ENCODE data around the gene C11orf54.

The C11orf54 gene

DNA sequence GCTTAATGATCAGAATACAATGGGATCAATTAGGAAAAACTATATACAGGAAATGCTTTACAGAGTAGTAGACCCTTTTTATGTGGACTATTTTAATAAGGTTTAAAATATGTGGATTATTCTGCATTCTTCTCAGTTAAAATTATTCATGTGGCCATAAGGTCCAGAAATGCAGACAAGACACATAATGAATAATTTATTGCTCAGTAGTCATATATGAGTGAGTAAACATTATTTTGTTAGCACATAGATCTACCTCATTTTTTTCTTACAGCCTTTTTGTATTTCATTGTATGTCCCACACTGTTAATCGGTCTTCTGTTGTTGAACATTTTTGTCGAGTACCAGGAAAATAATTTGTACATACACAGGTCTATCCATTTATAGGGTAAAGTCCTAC, 63.4 kb downstream of the C11orf54 start:
- POLR2A ChIA-PET (ENCODE audit: low non-redundant PET) = no interaction called here
- H3K27ac ChIP-seq = no peak overlapping the region
- CTCF ChIA-PET = no interaction called here
- TF ChIP-seq, protein P1, sequence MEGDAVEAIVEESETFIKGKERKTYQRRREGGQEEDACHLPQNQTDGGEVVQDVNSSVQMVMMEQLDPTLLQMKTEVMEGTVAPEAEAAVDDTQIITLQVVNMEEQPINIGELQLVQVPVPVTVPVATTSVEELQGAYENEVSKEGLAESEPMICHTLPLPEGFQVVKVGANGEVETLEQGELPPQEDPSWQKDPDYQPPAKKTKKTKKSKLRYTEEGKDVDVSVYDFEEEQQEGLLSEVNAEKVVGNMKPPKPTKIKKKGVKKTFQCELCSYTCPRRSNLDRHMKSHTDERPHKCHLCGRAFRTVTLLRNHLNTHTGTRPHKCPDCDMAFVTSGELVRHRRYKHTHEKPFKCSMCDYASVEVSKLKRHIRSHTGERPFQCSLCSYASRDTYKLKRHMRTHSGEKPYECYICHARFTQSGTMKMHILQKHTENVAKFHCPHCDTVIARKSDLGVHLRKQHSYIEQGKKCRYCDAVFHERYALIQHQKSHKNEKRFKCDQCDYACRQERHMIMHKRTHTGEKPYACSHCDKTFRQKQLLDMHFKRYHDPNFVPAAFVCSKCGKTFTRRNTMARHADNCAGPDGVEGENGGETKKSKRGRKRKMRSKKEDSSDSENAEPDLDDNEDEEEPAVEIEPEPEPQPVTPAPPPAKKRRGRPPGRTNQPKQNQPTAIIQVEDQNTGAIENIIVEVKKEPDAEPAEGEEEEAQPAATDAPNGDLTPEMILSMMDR (conservative IDR thresholded peaks at IDR 0.05; ENCODE audit: low read depth) = no peak
- DNase-seq (ENCODE audit: low spot score) = no peak

- ChIA-PET POLR2A (ENCODE audit: low non-redundant PET) (no interaction called here), CTCF (no interaction called here)
- TF ChIP-seq, protein P1 (conservative IDR thresholded peaks at IDR 0.05; ENCODE audit: low read depth) = no peak
- H3K27ac ChIP-seq = no peak overlapping the region
- no peak for DNase-seq (ENCODE audit: low spot score)
These were observed 66.5 kb downstream of the C11orf54 start for GRCh38 chr11:93807980-93808379.

- CTCF ChIA-PET = no interaction called here
These were observed 72.5 kb downstream of the C11orf54 start for GRCh38 chr11:93813974-93814373.

More at GRCh38 chr11:93813974-93814373, 72.5 kb downstream of the C11orf54 start:
- TF ChIP-seq, protein P1 (conservative IDR thresholded peaks at IDR 0.05; ENCODE audit: low read depth) = no peak
- DNase-seq (ENCODE audit: low spot score) = no peak
- POLR2A ChIA-PET (ENCODE audit: low non-redundant PET) = no interaction called here
- H3K27ac ChIP-seq = no peak overlapping the region
